ENCODE measurements around the gene RRAS. TPM values are rescaled to one million over a fixed set of nuclear protein-coding genes. Genes with fewer than 3 reads are reported as not detected.

The RRAS gene
- 10 to 100 TPM in 4 of 8 experiments, 1 to 10 TPM in 2, under 1 TPM in 2; 0.79 to 35.2 (median 7.5) TPM for total RNA-seq

- peaks cover 33% of the 10 kb centered on the region in 2 donors for H3K4me1 ChIP-seq (replicated peaks in 1 of 2)
- H3K4me3 ChIP-seq: peak within 1 kb of the TSS; percentile 27 to 42 (median 39)
- 0 to 10% (median 0%) methylated on average over 2 to 17 of the region's 51 CpGs; no CpG with 5 or more reads in 5 of the 10 experiments for WGBS, 10 experiments
- in situ Hi-C loops (cut with MboI; ENCODE audit: low pct_unique_long_range_greater_than_20kb in 2 of 9, low sequenced_read_pairs in 9 of 9, unreplicated experiment in 9 of 9): no loop called here
- peak within 1 kb of the TSS; percentile 82 to 98 for H3K27ac ChIP-seq
- peak; percentile 54 to 79 (median 76) for ATAC-seq (replicated peaks in 6 of 8)
Observed at GRCh38 chr19:49640113-49640898, at the start of gene RRAS. RRAS (minus strand) TSS chr19:49640143; CDS start chr19:49640098, 45 bp downstream.

- peaks cover 16 to 20% of the 10 kb centered on the region in 2 donors for H3K4me1 ChIP-seq (replicated peaks in 1 of 2)
- H3K27ac ChIP-seq: peak within 1 kb of the TSS; percentile 92 to 98
- H3K4me3 ChIP-seq: peak within 1 kb of the TSS; percentile 48 to 55 (median 51)
- ATAC-seq (replicated peaks in 6 of 8): peak; percentile 8 to 37 (median 22)
- WGBS, 10 experiments: 13 to 48% (median 31%) methylated on average over 2 to 16 of the region's 54 CpGs; no CpG with 5 or more reads in 6 of the 10 experiments
- in situ Hi-C loops (cut with MboI; ENCODE audit: low pct_unique_long_range_greater_than_20kb in 2 of 9, low sequenced_read_pairs in 9 of 9, unreplicated experiment in 9 of 9): no loop called here
Observed at GRCh38 chr19:49689133-49690078, 49.5 kb upstream of the RRAS start, which contains the start of gene ADM5. ADM5 (plus strand) TSS chr19:49689594; CDS start chr19:49689838, 244 bp downstream.

GRCh38 chr19:49688531-49689132 is 48.7 kb upstream of the RRAS start:
- H3K4me3 ChIP-seq: no peak overlapping the region

DNA sequence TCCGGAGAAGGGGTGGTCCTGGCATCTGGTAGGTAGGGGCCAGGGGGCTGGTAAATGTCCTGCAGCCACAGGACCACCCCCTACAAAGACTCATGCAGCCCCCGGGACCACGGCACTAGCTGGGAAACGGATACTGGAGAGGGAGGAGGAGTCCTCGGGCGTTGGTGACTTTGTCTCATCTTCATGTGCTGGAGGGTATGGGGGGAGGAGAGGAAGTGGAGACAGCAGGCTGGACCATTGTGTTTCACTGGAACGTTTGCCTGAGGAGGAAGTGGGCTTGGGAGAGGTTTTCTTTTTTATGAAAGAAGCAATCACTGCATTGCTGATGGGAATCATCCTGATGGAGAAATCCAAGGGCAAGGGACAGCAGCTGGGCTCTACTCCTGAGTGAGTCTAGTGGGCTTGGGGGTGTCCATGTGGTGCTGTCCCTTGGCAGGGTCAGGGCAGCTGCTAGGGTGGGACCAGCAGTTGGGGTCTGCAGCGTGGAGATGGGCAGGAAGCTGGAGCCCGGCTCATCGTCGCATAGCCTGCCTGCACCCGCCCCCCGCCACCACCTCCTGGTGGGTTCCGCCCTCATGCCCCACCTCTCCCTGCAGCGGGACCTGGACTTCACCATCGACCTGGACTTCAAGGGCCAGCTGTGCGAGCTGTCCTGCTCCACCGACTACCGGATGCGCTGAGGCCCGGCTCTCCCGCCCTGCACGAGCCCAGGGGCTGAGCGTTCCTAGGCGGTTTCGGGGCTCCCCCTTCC is 47.8 kb upstream of the RRAS start:
- ATAC-seq (replicated peaks in 6 of 8): no peak
- Histone ChIP-seq H3K27ac (no peak overlapping the region), H3K4me1 (replicated peaks in 1 of 2) (peaks cover 14 to 20% of the 10 kb centered on the region in 2 donors), H3K4me3 (no peak overlapping the region)
- WGBS, 10 experiments: 0 to 60% (median 17%) methylated on average over 1 to 3 of the region's 26 CpGs; no CpG with 5 or more reads in 5 of the 10 experiments
- in situ Hi-C loops (cut with MboI; ENCODE audit: low pct_unique_long_range_greater_than_20kb in 2 of 9, low sequenced_read_pairs in 9 of 9, unreplicated experiment in 9 of 9): no loop called here

More at GRCh38 chr19:49688531-49689132, 48.7 kb upstream of the RRAS start:
- WGBS, 10 experiments: 50 to 100% (median 79%) methylated on average over 1 to 3 of the region's 12 CpGs; no CpG with 5 or more reads in 5 of the 10 experiments
- peaks cover 16 to 20% of the 10 kb centered on the region in 2 donors for H3K4me1 ChIP-seq (replicated peaks in 1 of 2)
- no peak overlapping the region for H3K27ac ChIP-seq
- no peak for ATAC-seq (replicated peaks in 6 of 8)
- in situ Hi-C loops (cut with MboI; ENCODE audit: low pct_unique_long_range_greater_than_20kb in 2 of 9, low sequenced_read_pairs in 9 of 9, unreplicated experiment in 9 of 9): no loop called here

- no CpG with 5 or more reads among the region's 12 CpGs for WGBS, 10 experiments
- Histone ChIP-seq H3K4me1 (replicated peaks in 1 of 2) (peaks cover 10 to 16% of the 10 kb centered on the region in 2 donors), H3K4me3 (no peak overlapping the region), H3K27ac (no peak overlapping the region)
- ATAC-seq (replicated peaks in 6 of 8): no peak
- in situ Hi-C loops (cut with MboI; ENCODE audit: low pct_unique_long_range_greater_than_20kb in 2 of 9, low sequenced_read_pairs in 9 of 9, unreplicated experiment in 9 of 9): no loop called here
Observed at GRCh38 chr19:49687150-49687549, 47.2 kb upstream of the RRAS start.

GRCh38 chr19:49686503-49687088 is 46.7 kb upstream of the RRAS start:
- Histone ChIP-seq H3K27ac (no peak overlapping the region), H3K4me1 (replicated peaks in 1 of 2) (peaks cover 10 to 14% of the 10 kb centered on the region in 2 donors), H3K4me3 (no peak overlapping the region)
- in situ Hi-C loops (cut with MboI; ENCODE audit: low pct_unique_long_range_greater_than_20kb in 2 of 9, low sequenced_read_pairs in 9 of 9, unreplicated experiment in 9 of 9): no loop called here
- WGBS, 10 experiments: no CpG with 5 or more reads among the region's 27 CpGs
- ATAC-seq (replicated peaks in 6 of 8): no peak

DNA sequence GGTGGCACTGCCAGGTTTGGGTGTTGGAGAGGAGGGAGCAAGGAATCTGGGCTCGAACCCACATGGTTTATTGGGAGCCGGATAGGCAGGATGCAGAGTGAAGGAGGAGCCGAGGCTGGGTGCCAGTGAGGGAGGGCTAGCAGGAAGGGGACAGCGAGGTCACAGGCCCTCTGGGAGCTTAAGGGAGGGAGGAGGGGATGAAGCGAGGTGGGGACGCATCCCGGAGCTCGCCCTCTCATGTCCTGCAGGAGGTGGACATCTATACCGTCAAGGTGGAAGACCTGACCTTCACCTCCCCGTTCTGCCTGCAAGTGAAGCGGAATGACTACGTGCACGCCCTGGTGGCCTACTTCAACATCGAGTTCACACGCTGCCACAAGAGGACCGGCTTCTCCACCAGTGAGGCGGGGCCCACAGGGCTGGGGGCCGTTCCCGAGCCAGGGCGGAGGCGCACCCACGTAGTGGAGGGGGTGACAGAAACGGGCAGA is 45.9 kb upstream of the RRAS start:
- ATAC-seq (replicated peaks in 6 of 8): no peak
- 68 to 90% (median 80%) methylated on average over 1 to 7 of the region's 23 CpGs; no CpG with 5 or more reads in 5 of the 10 experiments for WGBS, 10 experiments
- Histone ChIP-seq H3K27ac (no peak overlapping the region), H3K4me3 (no peak overlapping the region), H3K4me1 (replicated peaks in 1 of 2) (peaks cover 11 to 16% of the 10 kb centered on the region in 2 donors)
- in situ Hi-C loops (cut with MboI; ENCODE audit: low pct_unique_long_range_greater_than_20kb in 2 of 9, low sequenced_read_pairs in 9 of 9, unreplicated experiment in 9 of 9): no loop called here

DNA sequence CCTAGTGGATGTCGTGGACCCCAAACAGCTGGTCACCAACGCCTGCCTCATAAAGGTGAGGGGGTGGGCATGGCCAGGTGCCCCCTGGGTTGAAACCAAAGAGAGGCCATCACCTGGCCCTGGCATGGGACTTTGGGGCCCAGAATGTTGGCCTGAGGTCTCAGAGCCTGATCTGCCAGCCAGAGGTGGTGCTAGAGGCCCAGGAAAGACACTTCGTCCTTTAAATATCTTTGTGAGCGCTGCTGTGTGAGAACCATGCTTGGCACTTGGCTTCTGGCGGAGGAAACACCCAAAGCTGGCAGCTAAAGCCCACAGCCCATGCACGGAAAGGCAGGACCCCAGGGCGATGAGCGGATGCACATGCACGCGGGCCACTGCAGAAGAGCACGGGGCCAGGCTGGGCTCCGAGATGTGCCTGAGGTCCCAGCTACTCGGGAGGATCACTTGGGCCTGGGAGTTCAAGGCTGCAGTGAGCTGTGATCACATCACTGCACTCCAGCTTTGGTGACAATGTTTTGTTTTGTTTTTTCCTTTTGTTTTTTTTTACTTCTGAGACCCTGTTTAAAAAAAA is 45.1 kb upstream of the RRAS start:
- Histone ChIP-seq H3K4me3 (no peak overlapping the region), H3K4me1 (replicated peaks in 1 of 2) (peaks cover 17 to 22% of the 10 kb centered on the region in 2 donors), H3K27ac (no peak overlapping the region)
- in situ Hi-C loops (cut with MboI; ENCODE audit: low pct_unique_long_range_greater_than_20kb in 2 of 9, low sequenced_read_pairs in 9 of 9, unreplicated experiment in 9 of 9): no loop called here
- WGBS, 10 experiments: 79 to 100% (median 96%) methylated on average over 2 to 8 of the region's 13 CpGs; no CpG with 5 or more reads in 6 of the 10 experiments
- no peak for ATAC-seq (replicated peaks in 6 of 8)

- WGBS, 10 experiments: 68 to 100% (median 95%) methylated on average over 1 to 11 of the region's 35 CpGs; no CpG with 5 or more reads in 5 of the 10 experiments
- H3K4me1 ChIP-seq (replicated peaks in 1 of 2): peaks cover 21 to 26% of the 10 kb centered on the region in 2 donors
- no peak overlapping the region for H3K27ac ChIP-seq
- H3K4me3 ChIP-seq: no peak overlapping the region
- ATAC-seq (replicated peaks in 6 of 8): peak in 2 of 8 experiments; percentile 7 to 12
- in situ Hi-C loops (cut with MboI; ENCODE audit: low pct_unique_long_range_greater_than_20kb in 2 of 9, low sequenced_read_pairs in 9 of 9, unreplicated experiment in 9 of 9): no loop called here
Observed at GRCh38 chr19:49684251-49684982, 44.5 kb upstream of the RRAS start.

- no peak overlapping the region for H3K27ac ChIP-seq
- in situ Hi-C loops (cut with MboI; ENCODE audit: low pct_unique_long_range_greater_than_20kb in 2 of 9, low sequenced_read_pairs in 9 of 9, unreplicated experiment in 9 of 9): no loop called here
Observed at GRCh38 chr19:49683814-49684250, 43.9 kb upstream of the RRAS start.

DNA sequence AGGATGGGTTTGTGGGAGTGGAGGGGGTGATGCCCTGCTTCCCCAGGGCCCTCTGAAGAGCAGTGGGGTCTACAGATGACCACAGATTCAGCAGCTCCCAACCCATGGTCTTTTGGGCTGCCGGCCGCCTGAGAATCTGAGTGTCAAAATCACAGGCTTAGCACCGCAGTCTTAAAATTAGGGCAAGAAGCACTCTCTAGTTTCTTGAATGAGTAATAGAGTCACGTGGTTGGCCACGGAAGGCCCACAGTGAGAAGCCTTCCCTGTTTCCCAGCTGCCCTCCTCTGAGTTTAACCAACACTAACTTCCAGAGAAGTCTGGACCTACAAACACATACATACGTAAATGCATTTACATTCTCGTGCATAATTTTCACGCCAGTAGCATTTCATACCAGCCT is 42.3 kb upstream of the RRAS start:
- in situ Hi-C loops (cut with MboI; ENCODE audit: low pct_unique_long_range_greater_than_20kb in 2 of 9, low sequenced_read_pairs in 9 of 9, unreplicated experiment in 9 of 9): no loop called here
- WGBS, 10 experiments: 62 to 100% (median 89%) methylated on average over 1 to 8 of the region's 8 CpGs; no CpG with 5 or more reads in 2 of the 10 experiments
- no peak overlapping the region for H3K27ac ChIP-seq
- peaks cover 25 to 26% of the 10 kb centered on the region in 2 donors for H3K4me1 ChIP-seq (replicated peaks in 1 of 2)
- ATAC-seq (replicated peaks in 6 of 8): no peak
- no peak overlapping the region for H3K4me3 ChIP-seq

More at GRCh38 chr19:49683814-49684250, 43.9 kb upstream of the RRAS start:
- Histone ChIP-seq H3K4me3 (no peak overlapping the region), H3K4me1 (replicated peaks in 1 of 2) (peaks cover 21 to 26% of the 10 kb centered on the region in 2 donors)
- no peak for ATAC-seq (replicated peaks in 6 of 8)
- WGBS, 10 experiments: 60 to 100% (median 100%) methylated on average over 1 to 9 of the region's 18 CpGs; no CpG with 5 or more reads in 4 of the 10 experiments
